ENCODE data around the gene TAGLN.
A peak's percentile ranks its signal among the peaks of the same experiment; 100 is the strongest.

The TAGLN gene

GRCh38 chr11:117225553-117226170, 26.5 kb downstream of the TAGLN start:
- no peaks in the 10 kb centered on the region for H3K9me3 ChIP-seq (ENCODE audit: insufficient read depth, low read depth, low read length)

GRCh38 chr11:117226388-117227385, 27.5 kb downstream of the TAGLN start:
- no peaks in the 10 kb centered on the region for H3K27me3 ChIP-seq (ENCODE audit: insufficient read depth, low read length, poor library complexity, severe bottlenecking)
- H3K4me2 ChIP-seq (ENCODE audit: low read depth, low read length, poor library complexity, severe bottlenecking), result no peak overlapping the region
- H3K9ac ChIP-seq (ENCODE audit: low read depth, low read length, poor library complexity, severe bottlenecking), result no peak overlapping the region
- no peaks in the 10 kb centered on the region for H3K9me2 ChIP-seq (replicated peaks; ENCODE audit: low read depth, low read length)
- no peak overlapping the region for H3K4me3 ChIP-seq (ENCODE audit: low read length, poor library complexity, severe bottlenecking)
- no peaks in the 10 kb centered on the region for H3F3A ChIP-seq (ENCODE audit: low read depth)
- H3K4me1 ChIP-seq (ENCODE audit: insufficient read depth, low read length, poor library complexity, severe bottlenecking), result peaks cover 20% of the 10 kb centered on the region
- peaks cover 31% of the 10 kb centered on the region; the same call in 1 of the 2 replicates for H3K36me3 ChIP-seq (ENCODE audit: insufficient read depth, low read length)
- no peak overlapping the region for H2AFZ ChIP-seq (ENCODE audit: low read length)
- H3K9me3 ChIP-seq (ENCODE audit: insufficient read depth, low read depth, low read length), result no peaks in the 10 kb centered on the region
- TF ChIP-seq EZH2phosphoT487 (IDR thresholded peaks at IDR 0.05; ENCODE audit: borderline replicate concordance) (no peak), CTCF (conservative IDR thresholded peaks at IDR 0.05; ENCODE audit: low read length) (peak; percentile 83)
- H4K20me1 ChIP-seq (ENCODE audit: insufficient read depth, low read length, poor library complexity, severe bottlenecking), result no peaks in the 10 kb centered on the region
- H3K79me2 ChIP-seq (ENCODE audit: insufficient read depth, low read length), result peaks cover 29% of the 10 kb centered on the region

More at GRCh38 chr11:117225553-117226170, 26.5 kb downstream of the TAGLN start:
- peaks cover 31% of the 10 kb centered on the region; the same call in 1 of the 2 replicates for H3K36me3 ChIP-seq (ENCODE audit: insufficient read depth, low read length)
- peaks cover 12% of the 10 kb centered on the region for H3K4me1 ChIP-seq (ENCODE audit: insufficient read depth, low read length, poor library complexity, severe bottlenecking)
- no peak for TF ChIP-seq CTCF (conservative IDR thresholded peaks at IDR 0.05; ENCODE audit: low read length)
- TF ChIP-seq EZH2phosphoT487 (IDR thresholded peaks at IDR 0.05; ENCODE audit: borderline replicate concordance), result no peak
- H3K4me2 ChIP-seq (ENCODE audit: low read depth, low read length, poor library complexity, severe bottlenecking), result no peak overlapping the region
- peaks cover 19% of the 10 kb centered on the region for H3K79me2 ChIP-seq (ENCODE audit: insufficient read depth, low read length)
- H3K27me3 ChIP-seq (ENCODE audit: insufficient read depth, low read length, poor library complexity, severe bottlenecking), result no peaks in the 10 kb centered on the region
- H3F3A ChIP-seq (ENCODE audit: low read depth), result no peaks in the 10 kb centered on the region
- H3K9me2 ChIP-seq (replicated peaks; ENCODE audit: low read depth, low read length), result no peaks in the 10 kb centered on the region
- H2AFZ ChIP-seq (ENCODE audit: low read length), result no peak overlapping the region
- no peak overlapping the region for H3K4me3 ChIP-seq (ENCODE audit: low read length, poor library complexity, severe bottlenecking)
- no peaks in the 10 kb centered on the region for H4K20me1 ChIP-seq (ENCODE audit: insufficient read depth, low read length, poor library complexity, severe bottlenecking)
- H3K9ac ChIP-seq (ENCODE audit: low read depth, low read length, poor library complexity, severe bottlenecking), result no peak overlapping the region

GRCh38 chr11:117228091-117228490, 28.9 kb downstream of the TAGLN start:
- Histone ChIP-seq H3K4me1 (ENCODE audit: insufficient read depth, low read length, poor library complexity, severe bottlenecking) (peaks cover 20% of the 10 kb centered on the region), H3K79me2 (ENCODE audit: insufficient read depth, low read length) (peaks cover 34% of the 10 kb centered on the region), H4K20me1 (ENCODE audit: insufficient read depth, low read length, poor library complexity, severe bottlenecking) (no peaks in the 10 kb centered on the region), H3K36me3 (ENCODE audit: insufficient read depth, low read length) (peaks cover 29% of the 10 kb centered on the region; the same call in 1 of the 2 replicates), H2AFZ (ENCODE audit: low read length) (no peak overlapping the region), H3K4me2 (ENCODE audit: low read depth, low read length, poor library complexity, severe bottlenecking) (no peak overlapping the region), H3F3A (ENCODE audit: low read depth) (no peaks in the 10 kb centered on the region), H3K4me3 (ENCODE audit: low read length, poor library complexity, severe bottlenecking) (no peak overlapping the region), H3K9me3 (ENCODE audit: insufficient read depth, low read depth, low read length) (no peaks in the 10 kb centered on the region), H3K9me2 (replicated peaks; ENCODE audit: low read depth, low read length) (no peaks in the 10 kb centered on the region), H3K27me3 (ENCODE audit: insufficient read depth, low read length, poor library complexity, severe bottlenecking) (no peaks in the 10 kb centered on the region), H3K9ac (ENCODE audit: low read depth, low read length, poor library complexity, severe bottlenecking) (no peak overlapping the region)
- TF ChIP-seq EZH2phosphoT487 (IDR thresholded peaks at IDR 0.05; ENCODE audit: borderline replicate concordance) (no peak), CTCF (conservative IDR thresholded peaks at IDR 0.05; ENCODE audit: low read length) (no peak)
